Measurements from ENCODE around the gene USP37.

The USP37 gene

GRCh38 chr2:218523651-218524050 lies 44.5 kb downstream of the USP37 start:
- H3K27ac Mint-ChIP-seq: no peak overlapping the region
- H3K9me3 Mint-ChIP-seq: peaks cover 41% of the 10 kb centered on the region
- H3K36me3 Mint-ChIP-seq (ENCODE audit: low read depth): peaks cover 86% of the 10 kb centered on the region
- H3K4me3 Mint-ChIP-seq: no peak overlapping the region
- H3K4me1 Mint-ChIP-seq: no peaks in the 10 kb centered on the region
- H3K27me3 Mint-ChIP-seq (ENCODE audit: low read depth, poor library complexity): no peaks in the 10 kb centered on the region
- no peak for TF ChIP-seq CTCF (IDR thresholded peaks at IDR 0.05)
- DNase-seq: no peak

- H3K27ac Mint-ChIP-seq: peak overlapping the region; percentile 73
- H3K36me3 Mint-ChIP-seq (ENCODE audit: low read depth): peaks cover 83% of the 10 kb centered on the region
- H3K9me3 Mint-ChIP-seq: peaks cover 28% of the 10 kb centered on the region
- H3K27me3 Mint-ChIP-seq (ENCODE audit: low read depth, poor library complexity): no peaks in the 10 kb centered on the region
- no peak for DNase-seq
- no peak for TF ChIP-seq CTCF (IDR thresholded peaks at IDR 0.05)
- H3K4me1 Mint-ChIP-seq: no peaks in the 10 kb centered on the region
- H3K4me3 Mint-ChIP-seq: no peak overlapping the region
Observed at GRCh38 chr2:218518876-218519275, 49.3 kb downstream of the USP37 start.

GRCh38 chr2:218517434-218518206 lies 50.5 kb downstream of the USP37 start:
- Mint-ChIP-seq H3K27me3 (ENCODE audit: low read depth, poor library complexity) (no peaks in the 10 kb centered on the region), H3K4me3 (no peak overlapping the region), H3K4me1 (no peaks in the 10 kb centered on the region), H3K27ac (no peak overlapping the region), H3K36me3 (ENCODE audit: low read depth) (peaks cover 85% of the 10 kb centered on the region), H3K9me3 (peaks cover 21% of the 10 kb centered on the region)
- no peak for DNase-seq
- TF ChIP-seq CTCF (IDR thresholded peaks at IDR 0.05): no peak

GRCh38 chr2:218516614-218517013 lies 51.5 kb downstream of the USP37 start:
- H3K4me1 Mint-ChIP-seq: no peaks in the 10 kb centered on the region
- TF ChIP-seq CTCF (IDR thresholded peaks at IDR 0.05): no peak
- DNase-seq: no peak
- H3K27me3 Mint-ChIP-seq (ENCODE audit: low read depth, poor library complexity): no peaks in the 10 kb centered on the region
- H3K27ac Mint-ChIP-seq: no peak overlapping the region
- peaks cover 21% of the 10 kb centered on the region for H3K9me3 Mint-ChIP-seq
- H3K36me3 Mint-ChIP-seq (ENCODE audit: low read depth): peaks cover 87% of the 10 kb centered on the region
- H3K4me3 Mint-ChIP-seq: no peak overlapping the region

GRCh38 chr2:218513676-218514075 lies 54.5 kb downstream of the USP37 start:
- Mint-ChIP-seq H3K27me3 (ENCODE audit: low read depth, poor library complexity) (no peaks in the 10 kb centered on the region), H3K27ac (no peak overlapping the region)

More at GRCh38 chr2:218513676-218514075, 54.5 kb downstream of the USP37 start:
- Mint-ChIP-seq H3K36me3 (ENCODE audit: low read depth) (peaks cover 88% of the 10 kb centered on the region), H3K4me1 (no peaks in the 10 kb centered on the region), H3K4me3 (no peak overlapping the region), H3K9me3 (peaks cover 21% of the 10 kb centered on the region)
- no peak for TF ChIP-seq CTCF (IDR thresholded peaks at IDR 0.05)
- no peak for DNase-seq
